Astrocyte (in vitro differentiated cells and primary cell): ENCODE measurements around the gene CLASRP. TPM values are rescaled to one million over a fixed set of nuclear protein-coding genes. Genes with fewer than 3 reads are reported as not detected.

Source experiments
- DNase-seq: peaks from one replicate; pipeline ENCODE4 v3.0.0-alpha.2; 2010; ENCODE audit warnings: low read depth
- FAIRE-seq: peaks from 2 replicates; lab custom pipeline; 2011; peaks lifted over from hg19 to GRCh38; lab: Jason Lieb, UNC
- H2AFZ ChIP-seq: 2 replicates; pipeline ENCODE4 v1.6.0; 2012; ENCODE audit warnings: low read depth, low read length, inconsistent platforms
- H3K27ac ChIP-seq: 2 replicates; pipeline ENCODE4 v1.5.1; 2011; ENCODE audit warnings: low read depth, low read length, inconsistent platforms
- H3K27me3 ChIP-seq: 2 replicates; pipeline ENCODE4 v1.6.0; 2011; ENCODE audit warnings: low read length, inconsistent platforms; ENCODE audit not compliant: insufficient read depth
- H3K36me3 ChIP-seq: 2 replicates; pipeline ENCODE4 v1.5.1; 2011; ENCODE audit warnings: low read length, inconsistent platforms; ENCODE audit not compliant: insufficient read depth
- H3K4me1 ChIP-seq: 2 replicates; pipeline ENCODE4 v1.5.1; 2011; ENCODE audit warnings: low read length, inconsistent platforms; ENCODE audit not compliant: insufficient read depth
- H3K4me2 ChIP-seq: 2 replicates; pipeline ENCODE4 v1.6.0; 2012; ENCODE audit warnings: low read length, inconsistent platforms
- H3K4me3 ChIP-seq: 2 replicates; pipeline ENCODE4 v1.5.1; 2011; ENCODE audit warnings: low read depth, mild to moderate bottlenecking, low read length, inconsistent platforms; ENCODE audit not compliant: insufficient read depth
- H3K79me2 ChIP-seq: 2 replicates; pipeline ENCODE4 v1.6.0; 2012; ENCODE audit warnings: mild to moderate bottlenecking, low read length, inconsistent platforms; ENCODE audit not compliant: insufficient read depth
- H3K9ac ChIP-seq: 2 replicates; pipeline ENCODE4 v1.6.0; 2012; ENCODE audit warnings: mild to moderate bottlenecking, low read length, inconsistent platforms
- H3K9me3 ChIP-seq: 2 replicates; pipeline ENCODE4 v1.5.1; 2012; ENCODE audit warnings: low read depth, mild to moderate bottlenecking, low read length, inconsistent platforms; ENCODE audit not compliant: insufficient read depth
- H4K20me1 ChIP-seq: 2 replicates; pipeline ENCODE4 v1.6.0; 2012; ENCODE audit warnings: low read length, inconsistent platforms; ENCODE audit not compliant: insufficient read depth
- H3K27ac Mint-ChIP-seq: one replicate; pipeline ENCODE4 v1.8.0; 2021; ENCODE audit warnings: mild to moderate bottlenecking, mixed read lengths; ENCODE audit not compliant: unreplicated experiment
- H3K27me3 Mint-ChIP-seq: one replicate; pipeline ENCODE4 v1.8.0; 2021; ENCODE audit warnings: low read depth, mixed read lengths; ENCODE audit not compliant: unreplicated experiment
- H3K36me3 Mint-ChIP-seq: one replicate; pipeline ENCODE4 v1.8.0; 2021; ENCODE audit warnings: low read depth, mixed read lengths; ENCODE audit not compliant: unreplicated experiment
- H3K4me1 Mint-ChIP-seq: one replicate; pipeline ENCODE4 v1.8.0; 2021; ENCODE audit warnings: low read depth, mixed read lengths; ENCODE audit not compliant: unreplicated experiment
- H3K4me3 Mint-ChIP-seq: one replicate; pipeline ENCODE4 v1.8.0; 2021; ENCODE audit warnings: mild to moderate bottlenecking, moderate library complexity, mixed read lengths; ENCODE audit not compliant: unreplicated experiment
- H3K9me3 Mint-ChIP-seq: one replicate; pipeline ENCODE4 v1.8.0; 2021; ENCODE audit warnings: mild to moderate bottlenecking, mixed read lengths; ENCODE audit not compliant: unreplicated experiment
- EZH2 ChIP-seq: IDR thresholded peaks from 2 replicates; pipeline ENCODE4 v1.6.1; 2012; ENCODE audit warnings: mild to moderate bottlenecking, low read length, inconsistent platforms; ENCODE audit not compliant: insufficient read depth
- total RNA-seq: library from RNA; stranded (reverse); gene quantifications from 2 replicates; pipeline ENCODE4 v1.2.1, GENCODE V29; 2021
- TF ChIP-seq, protein P1 (sequence below): IDR thresholded peaks from 2 replicates; pipeline ENCODE4 v1.5.1; 2011; ENCODE audit warnings: low read depth, mild to moderate bottlenecking, inconsistent platforms, low read length, moderate library complexity; ENCODE audit not compliant: insufficient read depth

Gene CLASRP
- total RNA-seq, 1 donor from 2014 or later, result 45.5 TPM

DNA sequence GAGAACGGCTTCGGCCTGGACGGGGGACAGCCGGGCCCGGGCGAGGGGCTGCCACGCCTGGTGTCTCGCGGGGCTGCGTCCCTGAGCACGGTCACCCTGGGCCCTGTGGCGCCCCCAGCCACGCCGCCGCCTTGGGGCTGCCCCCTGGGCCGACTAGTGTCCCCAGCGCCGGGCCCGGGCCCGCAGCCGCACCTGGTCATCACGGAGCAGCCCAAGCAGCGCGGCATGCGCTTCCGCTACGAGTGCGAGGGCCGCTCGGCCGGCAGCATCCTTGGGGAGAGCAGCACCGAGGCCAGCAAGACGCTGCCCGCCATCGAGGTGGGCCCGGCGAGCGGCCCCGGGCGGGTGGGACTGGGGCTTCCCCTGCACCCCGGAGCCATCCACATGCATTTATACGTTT, 26.9 kb upstream of the CLASRP start:
- no peaks in the 10 kb centered on the region for H3K4me1 Mint-ChIP-seq
- no peaks in the 10 kb centered on the region for H3K79me2 ChIP-seq
- H3K4me3 Mint-ChIP-seq, result no peak overlapping the region
- peaks cover 5% of the 10 kb centered on the region for H3K36me3 ChIP-seq
- no peaks in the 10 kb centered on the region for H3K9me3 Mint-ChIP-seq
- FAIRE-seq, result no peak
- TF ChIP-seq EZH2, result no peak
- TF ChIP-seq, protein P1, sequence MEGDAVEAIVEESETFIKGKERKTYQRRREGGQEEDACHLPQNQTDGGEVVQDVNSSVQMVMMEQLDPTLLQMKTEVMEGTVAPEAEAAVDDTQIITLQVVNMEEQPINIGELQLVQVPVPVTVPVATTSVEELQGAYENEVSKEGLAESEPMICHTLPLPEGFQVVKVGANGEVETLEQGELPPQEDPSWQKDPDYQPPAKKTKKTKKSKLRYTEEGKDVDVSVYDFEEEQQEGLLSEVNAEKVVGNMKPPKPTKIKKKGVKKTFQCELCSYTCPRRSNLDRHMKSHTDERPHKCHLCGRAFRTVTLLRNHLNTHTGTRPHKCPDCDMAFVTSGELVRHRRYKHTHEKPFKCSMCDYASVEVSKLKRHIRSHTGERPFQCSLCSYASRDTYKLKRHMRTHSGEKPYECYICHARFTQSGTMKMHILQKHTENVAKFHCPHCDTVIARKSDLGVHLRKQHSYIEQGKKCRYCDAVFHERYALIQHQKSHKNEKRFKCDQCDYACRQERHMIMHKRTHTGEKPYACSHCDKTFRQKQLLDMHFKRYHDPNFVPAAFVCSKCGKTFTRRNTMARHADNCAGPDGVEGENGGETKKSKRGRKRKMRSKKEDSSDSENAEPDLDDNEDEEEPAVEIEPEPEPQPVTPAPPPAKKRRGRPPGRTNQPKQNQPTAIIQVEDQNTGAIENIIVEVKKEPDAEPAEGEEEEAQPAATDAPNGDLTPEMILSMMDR, result no peak
- H3K27ac ChIP-seq, result no peak overlapping the region
- H3K4me2 ChIP-seq, result no peak overlapping the region
- no peak overlapping the region for H3K4me3 ChIP-seq
- no peaks in the 10 kb centered on the region for H3K9me3 ChIP-seq
- no peaks in the 10 kb centered on the region for H3K27me3 ChIP-seq
- H3K9ac ChIP-seq, result no peak overlapping the region
- H3K27me3 Mint-ChIP-seq, result peaks cover 2% of the 10 kb centered on the region
- H3K4me1 ChIP-seq, result no peaks in the 10 kb centered on the region
- H4K20me1 ChIP-seq, result peaks cover 13% of the 10 kb centered on the region
- H2AFZ ChIP-seq, result no peak overlapping the region
- H3K27ac Mint-ChIP-seq, result no peak overlapping the region
- DNase-seq, result no peak
- H3K36me3 Mint-ChIP-seq, result peaks cover 6% of the 10 kb centered on the region

DNA sequence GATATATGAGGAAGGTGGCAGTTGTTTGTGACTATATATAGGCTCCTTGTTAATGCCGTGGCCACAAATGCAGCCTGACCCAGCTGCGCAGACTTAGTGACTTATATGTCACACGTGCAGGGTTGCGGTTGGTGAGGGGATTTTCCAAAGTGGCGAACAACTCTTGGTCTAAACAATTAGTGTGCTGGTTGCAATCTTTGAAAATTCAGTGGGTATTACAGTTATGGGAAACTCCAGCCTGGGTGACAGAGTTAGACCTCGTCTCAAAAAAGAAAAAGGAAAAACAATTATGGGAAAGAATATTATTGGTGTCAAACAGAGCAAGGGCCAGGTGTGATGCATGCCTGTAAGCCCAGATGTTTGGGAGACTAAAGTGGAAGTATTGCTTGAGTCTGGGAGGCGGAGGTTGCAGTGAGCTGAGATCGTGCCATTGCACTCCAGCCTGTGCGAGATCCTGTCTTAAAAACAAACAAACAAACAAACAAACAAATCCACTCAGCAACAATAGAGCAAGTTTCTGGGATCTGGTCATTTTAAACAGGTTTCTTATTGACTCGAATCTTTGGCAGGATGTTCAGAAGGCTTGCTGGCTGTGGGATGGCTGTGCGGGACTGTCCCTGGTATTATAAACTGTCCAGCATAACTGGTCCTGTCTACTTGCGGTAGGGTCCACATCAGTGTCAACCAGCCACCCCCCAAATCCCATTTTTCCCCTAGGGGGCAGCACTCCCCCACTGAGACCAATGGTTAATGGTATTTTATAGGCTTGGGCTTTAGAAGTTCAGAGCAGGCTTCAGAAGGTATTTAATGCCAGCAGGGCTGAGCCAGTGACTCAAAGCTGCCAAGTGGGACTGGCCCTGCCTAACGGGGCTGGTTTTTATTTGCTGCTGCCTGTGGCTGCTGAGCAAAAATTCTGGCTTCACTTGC, 22.2 kb upstream of the CLASRP start:
- no peak for TF ChIP-seq EZH2
- TF ChIP-seq, protein P1, result peak; percentile 64
- no peak overlapping the region for H3K4me3 Mint-ChIP-seq
- H3K9me3 ChIP-seq, result no peaks in the 10 kb centered on the region
- no peak overlapping the region for H3K4me2 ChIP-seq
- H3K4me3 ChIP-seq, result no peak overlapping the region
- H2AFZ ChIP-seq, result no peak overlapping the region
- no peak overlapping the region for H3K27ac ChIP-seq
- no peaks in the 10 kb centered on the region for H3K4me1 Mint-ChIP-seq
- FAIRE-seq (no peak), DNase-seq (peak; percentile 55)
- H3K79me2 ChIP-seq, result no peaks in the 10 kb centered on the region
- no peaks in the 10 kb centered on the region for H3K27me3 Mint-ChIP-seq
- H3K9me3 Mint-ChIP-seq, result no peaks in the 10 kb centered on the region
- H3K9ac ChIP-seq, result no peak overlapping the region
- H3K27ac Mint-ChIP-seq, result no peak overlapping the region
- H3K36me3 ChIP-seq, result peaks cover 2% of the 10 kb centered on the region
- no peaks in the 10 kb centered on the region for H3K4me1 ChIP-seq
- H3K27me3 ChIP-seq, result no peaks in the 10 kb centered on the region
- peaks cover 11% of the 10 kb centered on the region for H4K20me1 ChIP-seq
- H3K36me3 Mint-ChIP-seq, result no peaks in the 10 kb centered on the region

DNA sequence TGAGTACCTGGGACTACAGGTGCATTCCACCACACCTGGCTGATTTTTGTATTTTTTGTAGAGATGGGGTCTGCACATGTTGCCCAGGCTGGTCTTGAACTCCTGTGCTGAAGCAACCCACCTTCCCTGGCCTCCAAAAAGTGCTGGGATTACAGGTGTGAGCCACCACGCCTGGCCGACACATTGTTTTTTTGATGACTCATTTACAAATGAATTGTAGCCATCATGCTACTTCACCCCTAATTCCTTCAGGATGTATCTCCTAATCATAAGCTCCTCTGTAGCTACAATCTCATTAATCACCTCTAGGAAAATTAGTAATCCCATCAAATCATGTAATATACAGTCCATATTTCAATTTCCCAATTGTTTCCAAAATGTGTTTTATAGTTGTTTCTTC, 19.7 kb upstream of the CLASRP start:
- Histone ChIP-seq H3K9me3 (no peaks in the 10 kb centered on the region), H3K27me3 (no peaks in the 10 kb centered on the region), H3K9ac (no peak overlapping the region), H4K20me1 (peaks cover 11% of the 10 kb centered on the region), H3K27ac (no peak overlapping the region), H3K4me2 (no peak overlapping the region), H3K4me3 (no peak overlapping the region), H3K79me2 (no peaks in the 10 kb centered on the region), H3K4me1 (no peaks in the 10 kb centered on the region), H2AFZ (no peak overlapping the region), H3K36me3 (peaks cover 2% of the 10 kb centered on the region)
- DNase-seq (no peak), FAIRE-seq (no peak)
- no peaks in the 10 kb centered on the region for H3K36me3 Mint-ChIP-seq
- no peaks in the 10 kb centered on the region for H3K9me3 Mint-ChIP-seq
- H3K27me3 Mint-ChIP-seq, result no peaks in the 10 kb centered on the region
- TF ChIP-seq, protein P1, result no peak
- TF ChIP-seq EZH2, result no peak
- no peak overlapping the region for H3K4me3 Mint-ChIP-seq
- no peaks in the 10 kb centered on the region for H3K4me1 Mint-ChIP-seq
- H3K27ac Mint-ChIP-seq, result no peak overlapping the region
